ENCODE results near the gene SLC35A4.

SLC35A4 gene

DNA sequence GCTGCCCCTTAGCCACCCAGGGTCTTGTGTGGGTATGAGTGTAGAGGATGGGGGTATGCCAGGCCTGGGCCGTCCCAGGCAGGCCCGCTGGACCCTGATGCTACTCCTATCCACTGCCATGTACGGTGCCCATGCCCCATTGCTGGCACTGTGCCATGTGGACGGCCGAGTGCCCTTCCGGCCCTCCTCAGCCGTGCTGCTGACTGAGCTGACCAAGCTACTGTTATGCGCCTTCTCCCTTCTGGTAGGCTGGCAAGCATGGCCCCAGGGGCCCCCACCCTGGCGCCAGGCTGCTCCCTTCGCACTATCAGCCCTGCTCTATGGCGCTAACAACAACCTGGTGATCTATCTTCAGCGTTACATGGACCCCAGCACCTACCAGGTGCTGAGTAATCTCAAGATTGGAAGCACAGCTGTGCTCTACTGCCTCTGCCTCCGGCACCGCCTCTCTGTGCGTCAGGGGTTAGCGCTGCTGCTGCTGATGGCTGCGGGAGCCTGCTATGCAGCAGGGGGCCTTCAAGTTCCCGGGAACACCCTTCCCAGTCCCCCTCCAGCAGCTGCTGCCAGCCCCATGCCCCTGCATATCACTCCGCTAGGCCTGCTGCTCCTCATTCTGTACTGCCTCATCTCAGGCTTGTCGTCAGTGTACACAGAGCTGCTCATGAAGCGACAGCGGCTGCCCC is 2.6 kb downstream of the SLC35A4 start:
- Histone ChIP-seq H3K27ac (ENCODE audit: low read depth, low read length) (no peak overlapping the region), H3K4me2 (ENCODE audit: low read depth, low read length, poor library complexity, severe bottlenecking) (no peak overlapping the region), H3K36me3 (ENCODE audit: low read length) (no peaks in the 10 kb centered on the region), H2AFZ (ENCODE audit: low read depth, low read length, severe bottlenecking) (no peak overlapping the region), H3K9ac (ENCODE audit: low read length) (no peak overlapping the region), H3K79me2 (ENCODE audit: insufficient read depth, low read length) (peaks cover 15% of the 10 kb centered on the region; the same call in 1 of the 2 replicates), H3F3A (ENCODE audit: insufficient read depth) (no peaks in the 10 kb centered on the region), H4K20me1 (ENCODE audit: low read depth, low read length) (no peaks in the 10 kb centered on the region), H3K27me3 (ENCODE audit: low read length) (no peaks in the 10 kb centered on the region), H3K9me2 (replicated peaks; ENCODE audit: insufficient read depth, low read length) (no peaks in the 10 kb centered on the region), H3K9me3 (ENCODE audit: insufficient read depth, low read length) (no peaks in the 10 kb centered on the region), H3K4me3 (ENCODE audit: insufficient read depth, low read length, poor library complexity, severe bottlenecking) (no peak overlapping the region)
- TF ChIP-seq, protein P1, sequence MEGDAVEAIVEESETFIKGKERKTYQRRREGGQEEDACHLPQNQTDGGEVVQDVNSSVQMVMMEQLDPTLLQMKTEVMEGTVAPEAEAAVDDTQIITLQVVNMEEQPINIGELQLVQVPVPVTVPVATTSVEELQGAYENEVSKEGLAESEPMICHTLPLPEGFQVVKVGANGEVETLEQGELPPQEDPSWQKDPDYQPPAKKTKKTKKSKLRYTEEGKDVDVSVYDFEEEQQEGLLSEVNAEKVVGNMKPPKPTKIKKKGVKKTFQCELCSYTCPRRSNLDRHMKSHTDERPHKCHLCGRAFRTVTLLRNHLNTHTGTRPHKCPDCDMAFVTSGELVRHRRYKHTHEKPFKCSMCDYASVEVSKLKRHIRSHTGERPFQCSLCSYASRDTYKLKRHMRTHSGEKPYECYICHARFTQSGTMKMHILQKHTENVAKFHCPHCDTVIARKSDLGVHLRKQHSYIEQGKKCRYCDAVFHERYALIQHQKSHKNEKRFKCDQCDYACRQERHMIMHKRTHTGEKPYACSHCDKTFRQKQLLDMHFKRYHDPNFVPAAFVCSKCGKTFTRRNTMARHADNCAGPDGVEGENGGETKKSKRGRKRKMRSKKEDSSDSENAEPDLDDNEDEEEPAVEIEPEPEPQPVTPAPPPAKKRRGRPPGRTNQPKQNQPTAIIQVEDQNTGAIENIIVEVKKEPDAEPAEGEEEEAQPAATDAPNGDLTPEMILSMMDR (IDR thresholded peaks at IDR 0.05; ENCODE audit: insufficient read depth, low read length, poor library complexity, severe bottlenecking), result no peak
- no peak for TF ChIP-seq EZH2phosphoT487 (conservative IDR thresholded peaks at IDR 0.05; ENCODE audit: low read length)

DNA sequence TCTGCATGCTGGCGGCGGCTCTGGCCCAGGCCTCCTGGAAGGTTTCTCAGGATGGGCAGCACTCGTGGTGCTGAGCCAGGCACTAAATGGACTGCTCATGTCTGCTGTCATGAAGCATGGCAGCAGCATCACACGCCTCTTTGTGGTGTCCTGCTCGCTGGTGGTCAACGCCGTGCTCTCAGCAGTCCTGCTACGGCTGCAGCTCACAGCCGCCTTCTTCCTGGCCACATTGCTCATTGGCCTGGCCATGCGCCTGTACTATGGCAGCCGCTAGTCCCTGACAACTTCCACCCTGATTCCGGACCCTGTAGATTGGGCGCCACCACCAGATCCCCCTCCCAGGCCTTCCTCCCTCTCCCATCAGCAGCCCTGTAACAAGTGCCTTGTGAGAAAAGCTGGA is 3.2 kb downstream of the SLC35A4 start:
- peaks cover 15% of the 10 kb centered on the region; the same call in 1 of the 2 replicates for H3K79me2 ChIP-seq (ENCODE audit: insufficient read depth, low read length)
- H3K4me2 ChIP-seq (ENCODE audit: low read depth, low read length, poor library complexity, severe bottlenecking), result no peak overlapping the region
- no peak overlapping the region for H3K27ac ChIP-seq (ENCODE audit: low read depth, low read length)
- no peaks in the 10 kb centered on the region for H3K9me2 ChIP-seq (replicated peaks; ENCODE audit: insufficient read depth, low read length)
- no peaks in the 10 kb centered on the region for H3K27me3 ChIP-seq (ENCODE audit: low read length)
- no peak overlapping the region for H2AFZ ChIP-seq (ENCODE audit: low read depth, low read length, severe bottlenecking)
- H3K9ac ChIP-seq (ENCODE audit: low read length), result no peak overlapping the region
- no peak overlapping the region for H3K4me3 ChIP-seq (ENCODE audit: insufficient read depth, low read length, poor library complexity, severe bottlenecking)
- TF ChIP-seq, protein P1 (IDR thresholded peaks at IDR 0.05; ENCODE audit: insufficient read depth, low read length, poor library complexity, severe bottlenecking), result no peak
- TF ChIP-seq EZH2phosphoT487 (conservative IDR thresholded peaks at IDR 0.05; ENCODE audit: low read length), result no peak
- no peaks in the 10 kb centered on the region for H3K9me3 ChIP-seq (ENCODE audit: insufficient read depth, low read length)
- no peaks in the 10 kb centered on the region for H4K20me1 ChIP-seq (ENCODE audit: low read depth, low read length)
- no peaks in the 10 kb centered on the region for H3K36me3 ChIP-seq (ENCODE audit: low read length)
- H3F3A ChIP-seq (ENCODE audit: insufficient read depth), result no peaks in the 10 kb centered on the region

DNA sequence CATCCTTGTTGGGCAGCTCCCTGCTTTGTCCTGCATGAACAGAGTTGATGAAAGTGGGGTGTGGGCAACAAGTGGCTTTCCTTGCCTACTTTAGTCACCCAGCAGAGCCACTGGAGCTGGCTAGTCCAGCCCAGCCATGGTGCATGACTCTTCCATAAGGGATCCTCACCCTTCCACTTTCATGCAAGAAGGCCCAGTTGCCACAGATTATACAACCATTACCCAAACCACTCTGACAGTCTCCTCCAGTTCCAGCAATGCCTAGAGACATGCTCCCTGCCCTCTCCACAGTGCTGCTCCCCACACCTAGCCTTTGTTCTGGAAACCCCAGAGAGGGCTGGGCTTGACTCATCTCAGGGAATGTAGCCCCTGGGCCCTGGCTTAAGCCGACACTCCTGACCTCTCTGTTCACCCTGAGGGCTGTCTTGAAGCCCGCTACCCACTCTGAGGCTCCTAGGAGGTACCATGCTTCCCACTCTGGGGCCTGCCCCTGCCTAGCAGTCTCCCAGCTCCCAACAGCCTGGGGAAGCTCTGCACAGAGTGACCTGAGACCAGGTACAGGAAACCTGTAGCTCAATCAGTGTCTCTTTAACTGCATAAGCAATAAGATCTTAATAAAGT is 3.9 kb downstream of the SLC35A4 start:
- Histone ChIP-seq H3K9ac (ENCODE audit: low read length) (no peak overlapping the region), H3K4me3 (ENCODE audit: insufficient read depth, low read length, poor library complexity, severe bottlenecking) (no peak overlapping the region), H3F3A (ENCODE audit: insufficient read depth) (no peaks in the 10 kb centered on the region), H2AFZ (ENCODE audit: low read depth, low read length, severe bottlenecking) (no peak overlapping the region), H3K9me2 (replicated peaks; ENCODE audit: insufficient read depth, low read length) (no peaks in the 10 kb centered on the region), H4K20me1 (ENCODE audit: low read depth, low read length) (no peaks in the 10 kb centered on the region), H3K27me3 (ENCODE audit: low read length) (no peaks in the 10 kb centered on the region), H3K79me2 (ENCODE audit: insufficient read depth, low read length) (peaks cover 15% of the 10 kb centered on the region; the same call in 1 of the 2 replicates), H3K27ac (ENCODE audit: low read depth, low read length) (no peak overlapping the region), H3K36me3 (ENCODE audit: low read length) (no peaks in the 10 kb centered on the region), H3K9me3 (ENCODE audit: insufficient read depth, low read length) (no peaks in the 10 kb centered on the region), H3K4me2 (ENCODE audit: low read depth, low read length, poor library complexity, severe bottlenecking) (no peak overlapping the region)
- TF ChIP-seq, protein P1 (IDR thresholded peaks at IDR 0.05; ENCODE audit: insufficient read depth, low read length, poor library complexity, severe bottlenecking), result no peak
- TF ChIP-seq EZH2phosphoT487 (conservative IDR thresholded peaks at IDR 0.05; ENCODE audit: low read length), result no peak
